HEK293T (cell line): ENCODE measurements around the gene CRTAC1.

Experiments
- CTCF ChIA-PET: fragments of 350-600 bp; formaldehyde crosslinking; extraction: SDS; loops from one replicate; lab custom pipeline; 2021; ENCODE audit warnings: antibody characterized with exemption, inconsistent platforms; lab: Yijun Ruan, JAX
- POLR2A ChIA-PET: fragments of 350-600 bp; formaldehyde crosslinking; extraction: SDS; loops from one replicate; lab custom pipeline; 2020; ENCODE audit warnings: antibody characterized with exemption, inconsistent platforms; lab: Yijun Ruan, JAX
- DNase-seq: peaks from one replicate; pipeline ENCODE4 v3.0.0; 2012; ENCODE audit warnings: mixed read lengths; ENCODE audit errors: extremely low spot score
- ARNT ChIP-seq: fragments of 450-650 bp; IDR thresholded peaks from 2 replicates; pipeline ENCODE4 v1.6.1; 2017; ENCODE audit warnings: mild to moderate bottlenecking
- BHLHE40 ChIP-seq: fragments of 450-650 bp; IDR thresholded peaks from 2 replicates; pipeline ENCODE4 v1.6.1; 2016; ENCODE audit warnings: mild to moderate bottlenecking, moderate library complexity, borderline replicate concordance
- CTBP1 ChIP-seq: fragments of 450-650 bp; IDR thresholded peaks from 2 replicates; pipeline ENCODE4 v1.6.1; 2016; ENCODE audit warnings: borderline replicate concordance
- ELF4 ChIP-seq: fragments of 450-650 bp; IDR thresholded peaks from 2 replicates; pipeline ENCODE4 v1.6.1; 2017; ENCODE audit warnings: antibody characterized with exemption
- FOXA1 ChIP-seq: fragments of 450-650 bp; IDR thresholded peaks from 2 replicates; pipeline ENCODE4 v1.6.1; 2016; ENCODE audit warnings: mild to moderate bottlenecking
- FOXK2 ChIP-seq: fragments of 450-650 bp; IDR thresholded peaks from 2 replicates; pipeline ENCODE4 v1.6.1; 2016; ENCODE audit warnings: mild to moderate bottlenecking
- FOXM1 ChIP-seq: fragments of 450-650 bp; IDR thresholded peaks from 2 replicates; pipeline ENCODE4 v1.6.1; 2017; ENCODE audit warnings: mild to moderate bottlenecking, borderline replicate concordance
- HDGF ChIP-seq: fragments of 450-650 bp; IDR thresholded peaks from 2 replicates; pipeline ENCODE4 v1.6.1; 2017; ENCODE audit warnings: antibody characterized with exemption, borderline replicate concordance
- L3MBTL2 ChIP-seq: fragments of 450-650 bp; conservative IDR thresholded peaks from 2 replicates; pipeline ENCODE4 v1.6.1; 2016; ENCODE audit warnings: mild to moderate bottlenecking
- LEF1 ChIP-seq: fragments of 450-650 bp; IDR thresholded peaks from 2 replicates; pipeline ENCODE4 v1.6.1; 2017; ENCODE audit warnings: mild to moderate bottlenecking, borderline replicate concordance
- NFRKB ChIP-seq: fragments of 450-650 bp; IDR thresholded peaks from 2 replicates; pipeline ENCODE4 v1.6.1; 2016; ENCODE audit warnings: mild to moderate bottlenecking, moderate library complexity
- PKNOX1 ChIP-seq: fragments of 450-650 bp; IDR thresholded peaks from 2 replicates; pipeline ENCODE4 v1.6.1; 2016
- SP1 ChIP-seq: fragments of 450-650 bp; IDR thresholded peaks from 2 replicates; pipeline ENCODE4 v1.6.1; 2017
- SUZ12 ChIP-seq: fragments of 450-650 bp; IDR thresholded peaks from 2 replicates; pipeline ENCODE4 v1.6.1; 2016; ENCODE audit warnings: mild to moderate bottlenecking
- TARDBP ChIP-seq: fragments of 450-650 bp; IDR thresholded peaks from 2 replicates; pipeline ENCODE4 v1.6.1; 2016
- ZNF384 ChIP-seq: fragments of 450-650 bp; IDR thresholded peaks from 2 replicates; pipeline ENCODE4 v1.6.1; 2016

CRTAC1 gene

GRCh38 chr10:98013776-98014175 is 16.6 kb downstream of the CRTAC1 start:
- CTCF ChIA-PET: interaction anchor here (0.8 to 1.7 kb wide), 2 partner anchors 10 to 14 kb away, joined by 5 to 7 read pairs; no protein-coding TSS in a partner anchor
- DNase-seq: no peak
- TF ChIP-seq FOXM1: no peak
- TF ChIP-seq FOXK2: no peak
- no peak for TF ChIP-seq LEF1
- no peak for TF ChIP-seq TARDBP
- no peak for TF ChIP-seq HDGF
- no peak for TF ChIP-seq NFRKB
- TF ChIP-seq FOXA1: no peak
- TF ChIP-seq SP1: no peak
- no peak for TF ChIP-seq PKNOX1
- TF ChIP-seq L3MBTL2: no peak
- TF ChIP-seq SUZ12: no peak
- TF ChIP-seq BHLHE40: no peak
- no peak for TF ChIP-seq ELF4
- TF ChIP-seq CTBP1: no peak
- TF ChIP-seq ARNT: no peak
- POLR2A ChIA-PET: no interaction called here

- ChIA-PET CTCF (interaction anchor here (0.8 to 1.7 kb wide), 3 partner anchors 10 to 28 kb away, joined by 3 to 7 read pairs (median 5); no protein-coding TSS in a partner anchor), POLR2A (no interaction called here)
- no peak for DNase-seq
- no peak for TF ChIP-seq ELF4
- no peak for TF ChIP-seq SUZ12
- no peak for TF ChIP-seq BHLHE40
- no peak for TF ChIP-seq TARDBP
- no peak for TF ChIP-seq LEF1
- no peak for TF ChIP-seq FOXM1
- no peak for TF ChIP-seq FOXK2
These were observed 17.3 kb downstream of the CRTAC1 start for GRCh38 chr10:98013122-98013521.

- ChIA-PET POLR2A (no interaction called here), CTCF (interaction anchor here (0.9 kb wide), 1 partner anchor 28 kb away, joined by 3 read pairs; no protein-coding TSS in a partner anchor)
- no peak for TF ChIP-seq SP1
- no peak for TF ChIP-seq PKNOX1
- no peak for TF ChIP-seq FOXK2
- no peak for TF ChIP-seq TARDBP
- no peak for TF ChIP-seq BHLHE40
- TF ChIP-seq SUZ12: no peak
- TF ChIP-seq ZNF384: no peak
- TF ChIP-seq NFRKB: no peak
- no peak for TF ChIP-seq LEF1
- no peak for TF ChIP-seq FOXM1
- no peak for DNase-seq
These were observed 17.8 kb downstream of the CRTAC1 start for GRCh38 chr10:98012644-98013043.

- no peak for DNase-seq
- CTCF ChIA-PET: no interaction called here
- TF ChIP-seq SP1 (no peak), ZNF384 (no peak), BHLHE40 (no peak), TARDBP (no peak), CTBP1 (no peak), SUZ12 (no peak), FOXK2 (no peak), ARNT (no peak), NFRKB (no peak), FOXA1 (no peak)
- POLR2A ChIA-PET: interaction anchor here (0.7 kb wide), 2 partner anchors 23 to 1651 kb away, joined by 3 read pairs; no protein-coding TSS in a partner anchor
These were observed 19.3 kb downstream of the CRTAC1 start for GRCh38 chr10:98010939-98011685.

- no peak for DNase-seq
- ChIA-PET CTCF (interaction anchor here (1.5 kb wide), 1 partner anchor 35 kb away, joined by 3 read pairs; no protein-coding TSS in a partner anchor), POLR2A (no interaction called here)
- TF ChIP-seq ZNF384 (no peak), LEF1 (no peak), FOXM1 (no peak), L3MBTL2 (no peak), FOXA1 (no peak), TARDBP (no peak)
These were observed 24.2 kb downstream of the CRTAC1 start for GRCh38 chr10:98006266-98006665.

DNA sequence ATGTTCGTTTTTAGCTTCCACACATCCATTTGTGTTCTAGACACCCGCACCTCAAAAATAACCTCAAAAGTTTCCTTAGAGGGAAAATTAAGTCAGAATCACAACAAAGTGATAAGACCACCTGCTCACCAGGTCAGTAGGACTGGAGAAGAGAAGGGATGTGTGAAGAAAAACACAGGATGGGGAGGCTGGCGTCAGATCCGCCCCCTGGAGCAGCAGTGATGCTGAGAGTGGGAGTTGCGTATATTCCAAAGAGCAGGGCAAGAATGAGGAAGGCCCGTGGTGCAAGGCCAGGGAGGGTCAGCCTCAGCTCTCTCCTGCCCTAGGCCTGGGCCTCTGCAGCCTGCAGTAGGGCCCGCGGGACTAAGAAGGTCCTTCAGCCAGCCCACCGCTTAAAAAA is 28.7 kb downstream of the CRTAC1 start:
- ChIA-PET CTCF (interaction anchor here (0.8 kb wide), 1 partner anchor 45 kb away, joined by 3 read pairs; no protein-coding TSS in a partner anchor), POLR2A (no interaction called here)
- TF ChIP-seq HDGF (no peak), CTBP1 (no peak), FOXM1 (no peak), ELF4 (no peak), BHLHE40 (no peak)
- DNase-seq: no peak

GRCh38 chr10:98000346-98000745 is 30.1 kb downstream of the CRTAC1 start:
- TF ChIP-seq LEF1: no peak
- TF ChIP-seq L3MBTL2: no peak
- TF ChIP-seq ARNT: no peak
- no peak for TF ChIP-seq ZNF384
- no peak for TF ChIP-seq FOXM1
- TF ChIP-seq NFRKB: no peak
- no peak for TF ChIP-seq FOXA1
- ChIA-PET CTCF (no interaction called here), POLR2A (no interaction called here)
- no peak for DNase-seq
